Aorta (tissue), 5 donors: ENCODE results near the gene CDC14A. TPM values are rescaled to one million over a fixed set of nuclear protein-coding genes. Genes with fewer than 3 reads are reported as not detected.

ENCODE experiments used
- ATAC-seq: fragments of 200-7000 bp; cut with Tn5 transposase; one replicate; pipeline ENCODE4 v1.9.1; 2022; ENCODE audit warnings: moderate library complexity; ENCODE audit not compliant: low FRiP score
- DNase-seq, 2 donors: peaks; one replicate each; pipeline ENCODE4 v3.0.0-alpha.2; 2020
- H3K27ac ChIP-seq, 2 donors: one replicate each; pipeline ENCODE4 v1.5.1; 2013; ENCODE audit warnings: low read length in 2 of 2, mild to moderate bottlenecking in 2 of 2, moderate library complexity in 2 of 2, control low read depth in 1 of 2, inconsistent platforms in 1 of 2, low read depth in 1 of 2
- H3K27me3 ChIP-seq, 2 donors: one replicate each; pipeline ENCODE4 v1.6.1; 2013; ENCODE audit warnings: control low read depth in 1 of 2, low read length in 1 of 2, mild to moderate bottlenecking in 1 of 2, moderate library complexity in 1 of 2; ENCODE audit not compliant: insufficient read depth in 2 of 2, control insufficient read depth in 1 of 2
- H3K36me3 ChIP-seq, 2 donors: one replicate each; pipeline ENCODE4 v1.6.1; 2013; ENCODE audit warnings: control low read depth in 1 of 2, low read length in 1 of 2, mild to moderate bottlenecking in 1 of 2; ENCODE audit not compliant: insufficient read depth in 2 of 2, control insufficient read depth in 1 of 2
- H3K4me1 ChIP-seq, 2 donors: one replicate each; pipeline ENCODE4 v1.6.1; 2013; ENCODE audit warnings: low read length in 2 of 2, control low read depth in 1 of 2, mild to moderate bottlenecking in 1 of 2, moderate library complexity in 1 of 2; ENCODE audit not compliant: insufficient read depth in 2 of 2, control insufficient read depth in 1 of 2
- H3K4me3 ChIP-seq, 2 donors: one replicate each; pipeline ENCODE4 v1.5.1; 2013; ENCODE audit warnings: low read length in 2 of 2, control low read depth in 1 of 2, mild to moderate bottlenecking in 1 of 2
- H3K9me3 ChIP-seq: one replicate; pipeline ENCODE4 v1.6.1; 2013; ENCODE audit warnings: mild to moderate bottlenecking, low read length; ENCODE audit not compliant: control insufficient read depth
- WGBS, 2 donors: extraction: QIAGEN DNeasy Blood & Tissue Kit; methylation state at CpG; one replicate each; pipeline ENCODE4 v1.1.7; 2013; 5-methylcytosine and 5-hydroxymethylcytosine counted together
- intact Hi-C, 2 donors: fragments of 100-400 bp; cut with DNase I; formaldehyde crosslinking; loops; one replicate each; pipeline versions ENCODE4 v1.14.2 to v1.15.0; 2022
- polyA plus RNA-seq, 2 donors: library from polyadenylated mRNA; stranded (reverse); fragments of 200-250 nt; gene quantifications; one replicate each; pipeline ENCODE4 v1.2.3, GENCODE V29; 2013
- total RNA-seq, 2 donors: library from RNA; stranded (reverse); fragmentation: NEBNext Ultra II Directional; extraction: Animal tissue kit (Norgen Biotek cat#: 25700); gene quantifications; one replicate each; pipeline ENCODE4 v1.2.1, GENCODE V29; 2021
- donor health status: healthy with polysubstance abuse.
- donor health status: Bipolar disorder and iron deficiency.
- donor health status: DM: no; HTN: no; CAD: no.
- donor health status: DM: no; HTN: no; CAD: no.
- donor health status: DM: yes; HTN: yes; CAD: no.

The CDC14A gene
- total and polyA plus RNA-seq, 4 donors: 0.88 to 14.0 (median 5.0) TPM

GRCh38 chr1:100481303-100481702 lies 129.0 kb downstream of the CDC14A start:
- Histone ChIP-seq H3K4me3 (no peak overlapping the region), H3K27ac (no peak overlapping the region), H3K27me3 (no peaks in the 10 kb centered on the region), H3K36me3 (no peaks in the 10 kb centered on the region), H3K4me1 (no peaks in the 10 kb centered on the region), H3K9me3 (no peaks in the 10 kb centered on the region)
- WGBS, 2 donors: 85 to 93% methylated on average over 2 of the region's 2 CpGs
- ATAC-seq: no peak
- no peak for DNase-seq
- intact Hi-C loops: no loop called here

- H3K36me3 ChIP-seq: no peaks in the 10 kb centered on the region
- no peaks in the 10 kb centered on the region for H3K9me3 ChIP-seq
- no peak overlapping the region for H3K4me3 ChIP-seq
- no peak overlapping the region for H3K27ac ChIP-seq
- H3K27me3 ChIP-seq: no peaks in the 10 kb centered on the region
- H3K4me1 ChIP-seq: no peaks in the 10 kb centered on the region
- DNase-seq: no peak
- intact Hi-C loops: no loop called here
- ATAC-seq: no peak
These were observed 129.9 kb downstream of the CDC14A start for GRCh38 chr1:100482167-100482566.

DNA sequence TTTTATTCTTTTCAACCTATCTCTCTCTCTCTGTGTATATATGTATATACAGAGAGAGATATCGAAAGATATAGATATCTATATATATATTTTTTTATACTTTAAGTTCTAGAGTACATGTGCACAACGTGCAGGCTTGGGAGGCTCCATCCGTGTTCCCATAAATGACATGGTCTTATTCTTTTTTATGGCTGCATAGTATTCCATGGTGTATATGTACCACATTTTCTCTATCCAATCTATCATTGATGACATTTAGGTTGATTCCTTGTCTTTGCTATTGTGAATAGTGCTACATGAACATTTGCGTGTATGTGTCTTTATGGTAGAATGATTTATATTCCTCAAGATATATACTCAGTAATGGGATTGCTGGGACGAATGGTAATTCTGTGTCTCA lies 130.4 kb downstream of the CDC14A start:
- H3K4me1 ChIP-seq: no peaks in the 10 kb centered on the region
- intact Hi-C loops: no loop called here
- H3K4me3 ChIP-seq: no peak overlapping the region
- H3K27me3 ChIP-seq: no peaks in the 10 kb centered on the region
- WGBS, 2 donors: 98% methylated on average over 5 of the region's 5 CpGs
- H3K36me3 ChIP-seq: no peaks in the 10 kb centered on the region
- no peak for ATAC-seq
- no peak for DNase-seq
- H3K27ac ChIP-seq: no peak overlapping the region
- H3K9me3 ChIP-seq: no peaks in the 10 kb centered on the region

DNA sequence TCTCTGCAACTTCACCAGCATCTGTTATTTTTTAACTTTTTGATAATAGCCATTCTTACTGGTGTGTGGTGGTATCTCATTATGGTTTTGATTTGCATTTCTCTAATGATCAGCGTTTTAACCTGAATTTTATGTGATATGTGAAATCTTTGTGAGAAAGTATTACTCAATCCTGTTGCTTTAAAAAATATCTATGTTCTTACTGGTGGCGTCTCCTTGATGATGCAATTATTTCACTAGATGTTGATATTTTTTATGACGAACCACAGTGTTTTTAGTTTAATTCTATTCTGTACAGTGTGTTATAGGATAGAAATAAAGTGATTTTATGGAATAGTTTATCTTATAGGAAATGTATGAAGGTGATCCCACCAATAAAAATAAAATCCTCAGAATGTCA lies 130.9 kb downstream of the CDC14A start:
- DNase-seq: no peak
- Histone ChIP-seq H3K36me3 (no peaks in the 10 kb centered on the region), H3K27me3 (no peaks in the 10 kb centered on the region), H3K4me1 (no peaks in the 10 kb centered on the region), H3K27ac (no peak overlapping the region), H3K4me3 (no peak overlapping the region), H3K9me3 (no peaks in the 10 kb centered on the region)
- 87 to 93% methylated on average over 3 of the region's 3 CpGs for whole genome bisulfite sequencing, 2 donors
- intact Hi-C loops: no loop called here
- ATAC-seq: no peak

- DNase-seq: no peak
- no peak overlapping the region for H3K4me3 ChIP-seq
- ATAC-seq: no peak
- H3K36me3 ChIP-seq: no peaks in the 10 kb centered on the region
- H3K27me3 ChIP-seq: no peaks in the 10 kb centered on the region
- intact Hi-C loops: no loop called here
- no peaks in the 10 kb centered on the region for H3K9me3 ChIP-seq
- no peaks in the 10 kb centered on the region for H3K4me1 ChIP-seq
- no peak overlapping the region for H3K27ac ChIP-seq
- WGBS, 2 donors: 85 to 88% methylated on average over 2 of the region's 2 CpGs
These were observed 133.6 kb downstream of the CDC14A start for GRCh38 chr1:100485855-100486258.

DNA sequence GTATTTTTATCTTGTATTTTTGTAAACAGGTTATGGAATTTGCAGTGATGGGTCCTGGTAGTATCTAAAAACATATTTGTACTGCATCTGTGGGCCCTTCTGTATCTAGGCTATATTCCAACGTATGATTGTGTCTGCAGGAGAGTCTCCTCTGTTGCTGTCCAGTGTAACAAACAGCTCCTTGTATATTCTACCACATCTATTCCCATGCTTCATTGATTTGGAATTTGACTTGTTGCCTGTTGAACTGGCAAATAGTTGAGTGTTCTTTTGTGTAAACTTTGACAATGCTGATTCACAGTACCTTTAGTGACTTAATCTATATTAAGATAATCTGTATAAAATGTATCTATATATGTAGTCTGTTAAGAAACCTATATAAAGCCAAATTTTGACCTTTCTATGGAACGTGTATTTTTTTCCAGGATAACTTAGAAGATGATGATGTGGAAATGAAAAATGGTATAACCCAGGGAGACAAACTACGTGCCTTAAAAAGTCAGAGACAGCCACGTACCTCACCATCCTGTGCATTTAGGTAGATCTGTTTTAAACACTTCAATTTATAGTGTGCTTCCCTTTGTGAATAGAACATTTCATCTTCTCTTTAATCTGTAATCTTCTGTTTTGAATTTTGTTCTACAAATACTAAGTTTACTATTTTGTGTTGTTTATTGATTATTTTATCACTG lies 142.2 kb downstream of the CDC14A start:
- Histone ChIP-seq H3K36me3 (peaks cover 4 to 5% of the 10 kb centered on the region in 2 donors), H3K27me3 (no peaks in the 10 kb centered on the region), H3K4me1 (no peaks in the 10 kb centered on the region), H3K27ac (no peak overlapping the region), H3K9me3 (no peaks in the 10 kb centered on the region), H3K4me3 (no peak overlapping the region)
- intact Hi-C loops: no loop called here
- 89 to 94% methylated on average over 4 of the region's 4 CpGs for WGBS, 2 donors
- ATAC-seq: no peak
- DNase-seq: no peak

GRCh38 chr1:100496896-100497295 lies 144.6 kb downstream of the CDC14A start:
- H3K9me3 ChIP-seq: no peaks in the 10 kb centered on the region
- no peaks in the 10 kb centered on the region for H3K4me1 ChIP-seq
- no peak overlapping the region for H3K27ac ChIP-seq
- H3K4me3 ChIP-seq: no peak overlapping the region
- ATAC-seq: no peak
- WGBS, 2 donors: 98 to 100% methylated on average over 2 of the region's 2 CpGs
- no peaks in the 10 kb centered on the region for H3K27me3 ChIP-seq
- intact Hi-C loops: no loop called here
- no peak for DNase-seq
- H3K36me3 ChIP-seq: peaks cover 4 to 5% of the 10 kb centered on the region in 2 donors

- H3K9me3 ChIP-seq: no peaks in the 10 kb centered on the region
- 94 to 95% methylated on average over 4 of the region's 4 CpGs for WGBS, 2 donors
- H3K27ac ChIP-seq: no peak overlapping the region
- intact Hi-C loops: no loop called here
- peaks cover 4 to 5% of the 10 kb centered on the region in 2 donors for H3K36me3 ChIP-seq
- H3K4me3 ChIP-seq: no peak overlapping the region
- no peaks in the 10 kb centered on the region for H3K27me3 ChIP-seq
- DNase-seq: no peak
- H3K4me1 ChIP-seq: no peaks in the 10 kb centered on the region
- no peak for ATAC-seq
These were observed 145.5 kb downstream of the CDC14A start for GRCh38 chr1:100497796-100498195.

DNA sequence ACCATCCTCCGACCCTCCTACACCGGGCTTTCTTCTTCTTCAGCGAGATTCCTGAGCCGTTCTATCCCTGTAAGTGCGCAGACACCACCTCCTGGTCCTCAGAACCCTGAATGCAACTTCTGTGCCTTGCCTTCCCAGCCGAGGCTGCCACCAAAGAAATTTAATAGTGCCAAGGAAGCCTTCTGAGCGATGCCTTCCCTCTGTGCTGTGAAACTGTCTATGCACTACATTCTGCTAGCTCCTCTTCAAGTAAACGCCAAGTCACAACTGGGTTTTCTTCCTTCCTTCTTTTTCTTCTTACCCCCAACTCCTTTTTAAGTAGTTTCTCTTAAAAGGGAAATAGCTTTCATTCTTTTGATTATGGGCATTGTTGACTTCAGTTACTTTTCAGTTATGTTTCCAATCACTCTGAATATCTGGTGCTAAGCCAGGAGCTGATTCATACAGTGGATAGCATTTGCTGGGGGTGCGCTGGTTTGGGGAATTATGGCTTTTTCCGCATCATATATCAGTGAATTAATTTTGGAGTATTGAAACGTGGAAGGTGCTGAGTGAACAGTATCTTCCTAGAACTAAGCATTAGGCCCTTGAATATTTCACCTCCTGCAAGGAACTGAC lies 147.0 kb downstream of the CDC14A start:
- DNase-seq (no peak), ATAC-seq (no peak)
- WGBS, 2 donors: 87% methylated on average over 11 of the region's 11 CpGs
- Histone ChIP-seq H3K27ac (no peak overlapping the region), H3K4me1 (no peaks in the 10 kb centered on the region), H3K9me3 (no peaks in the 10 kb centered on the region), H3K27me3 (no peaks in the 10 kb centered on the region), H3K4me3 (no peak overlapping the region), H3K36me3 (peaks cover 4 to 5% of the 10 kb centered on the region in 2 donors)
- intact Hi-C loops: no loop called here
